GM12873 (cell line): ENCODE results near the gene MOGAT3.

Experiments
- CTCF ChIP-seq: IDR thresholded peaks from 2 replicates; pipeline ENCODE4 v1.5.1; 2012; ENCODE audit warnings: low read depth, mild to moderate bottlenecking, moderate library complexity, low read length, control low read depth; ENCODE audit not compliant: insufficient read depth; ENCODE audit errors: missing control alignments

Gene MOGAT3

GRCh38 chr7:101232141-101232850 lies 31.5 kb upstream of the MOGAT3 start:
- no peak for TF ChIP-seq CTCF

GRCh38 chr7:101231644-101232043 lies 30.8 kb upstream of the MOGAT3 start:
- TF ChIP-seq CTCF: no peak

- no peak for TF ChIP-seq CTCF
Measured at GRCh38 chr7:101226721-101227120, 25.9 kb upstream of the MOGAT3 start.

GRCh38 chr7:101225650-101226049 lies 24.8 kb upstream of the MOGAT3 start:
- no peak for TF ChIP-seq CTCF

GRCh38 chr7:101223528-101223927 lies 22.7 kb upstream of the MOGAT3 start:
- TF ChIP-seq CTCF: no peak

- no peak for TF ChIP-seq CTCF
Measured at GRCh38 chr7:101222275-101222830, 21.5 kb upstream of the MOGAT3 start.

GRCh38 chr7:101220295-101220694 lies 19.5 kb upstream of the MOGAT3 start:
- no peak for TF ChIP-seq CTCF
